ENCODE data around the gene AIFM3. TPM values are rescaled to one million over a fixed set of nuclear protein-coding genes. Genes with fewer than 3 reads are reported as not detected.

The AIFM3 gene
- total RNA-seq, 1 donor: 0.45 TPM

DNA sequence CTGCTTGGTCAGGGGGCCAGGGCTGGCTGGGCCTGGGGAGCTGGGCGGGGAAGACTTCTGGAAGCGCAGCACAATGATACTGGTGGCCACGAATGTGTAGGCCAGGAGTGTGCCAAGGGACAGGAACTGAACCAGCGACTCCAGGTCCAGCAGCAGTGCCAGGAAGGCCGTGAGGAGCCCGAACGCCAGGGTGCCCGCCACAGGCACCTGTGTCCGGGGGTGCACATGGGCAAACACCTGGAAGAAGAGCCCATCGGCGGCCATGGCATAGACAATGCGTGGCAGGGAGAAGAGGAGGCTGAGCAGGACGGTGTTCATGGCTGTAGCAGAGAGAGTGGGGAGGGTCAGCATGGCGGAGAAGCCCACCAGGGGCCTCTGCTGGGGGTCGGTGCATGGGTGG is 63.0 kb downstream of the AIFM3 start:
- no peak overlapping the region for H3K4me3 ChIP-seq (ENCODE audit: low read depth, low read length)
- DNase-seq (ENCODE audit: low read depth): no peak
- no peak for TF ChIP-seq CTCF (IDR thresholded peaks at IDR 0.05; ENCODE audit: insufficient read depth, low read length)

Other genes with a start within 250 kb of the AIFM3 start
- gene SERPIND1, start 193.1 kb upstream of the AIFM3 start, total RNA-seq (ENCODE audit: low replicate concordance): 0.09 TPM in 1 of 2 replicates, not detected in the other
- gene PI4KA, start 108.4 kb upstream of the AIFM3 start, total RNA-seq (ENCODE audit: low replicate concordance): 34.8 and 49.9 TPM in 2 replicates
- 10.6 and 15.5 TPM in 2 replicates for gene SNAP29, start 108.2 kb upstream of the AIFM3 start, total RNA-seq (ENCODE audit: low replicate concordance)
- 35.0 and 44.7 TPM in 2 replicates for gene CRKL, start 49.8 kb upstream of the AIFM3 start, total RNA-seq (ENCODE audit: low replicate concordance)
- gene LZTR1, start 15.0 kb downstream of the AIFM3 start, total RNA-seq (ENCODE audit: low replicate concordance): 27.2 and 53.5 TPM in 2 replicates
- gene THAP7, start 34.9 kb downstream of the AIFM3 start, total RNA-seq (ENCODE audit: low replicate concordance): 20.0 and 21.8 TPM in 2 replicates
- gene P2RX6, start 47.9 kb downstream of the AIFM3 start, total RNA-seq (ENCODE audit: low replicate concordance): 0.63 and 5.9 TPM in 2 replicates
- gene SLC7A4, start 65.3 kb downstream of the AIFM3 start, total RNA-seq (ENCODE audit: low replicate concordance): 0.09 TPM in 1 of 2 replicates, not detected in the other
- not detected in 2 replicates for gene LRRC74B, start 78.7 kb downstream of the AIFM3 start, total RNA-seq (ENCODE audit: low replicate concordance)